SH-SY5Y (cell line): ENCODE data around the gene TF.

Source experiments
- GATA2 ChIP-seq: IDR thresholded peaks from 2 replicates; pipeline ENCODE4 v1.6.1; 2011; ENCODE audit warnings: mild to moderate bottlenecking, low read depth, low read length
- GATA3 ChIP-seq: IDR thresholded peaks from 2 replicates; pipeline ENCODE4 v1.6.1; 2011; ENCODE audit warnings: low read depth, mild to moderate bottlenecking, low read length, moderate library complexity

TF gene

DNA sequence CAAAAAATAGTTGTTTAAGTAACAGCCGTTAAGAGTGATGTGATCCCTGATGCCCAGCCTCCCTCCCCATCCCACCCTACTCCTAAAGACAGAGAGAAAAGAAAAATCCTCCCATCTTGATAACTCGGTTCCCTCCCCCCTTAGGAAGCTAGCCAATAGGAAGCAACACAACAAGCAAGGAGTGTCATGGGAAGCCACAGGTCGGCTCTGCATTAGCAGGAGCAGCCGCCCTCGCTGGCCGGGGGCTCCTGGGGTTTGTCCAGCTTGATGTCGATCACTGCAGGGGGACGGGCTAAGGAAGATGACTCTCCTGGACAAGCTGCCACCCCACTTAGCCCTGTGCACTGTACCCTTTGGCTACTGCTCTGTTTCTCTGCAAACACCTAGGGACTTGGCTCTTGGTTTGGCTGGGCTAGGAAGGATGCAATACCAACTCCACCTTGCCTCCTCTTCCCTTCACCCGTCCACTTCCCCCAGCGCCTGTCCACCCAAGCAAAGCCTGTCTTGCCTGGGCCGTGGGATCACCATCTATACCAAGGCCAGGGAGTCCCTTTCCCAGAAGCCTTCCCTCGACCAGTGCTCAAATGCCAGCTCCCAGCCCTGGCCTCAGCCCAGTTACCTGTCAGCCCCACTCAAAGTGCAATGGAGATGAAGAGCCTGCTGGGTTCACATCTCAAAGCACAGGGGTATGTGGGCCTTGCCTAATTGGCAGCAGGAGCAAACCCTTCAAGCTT lies 82.5 kb downstream of the TF start:
- TF ChIP-seq GATA2 = no peak
- TF ChIP-seq GATA3 = no peak

DNA sequence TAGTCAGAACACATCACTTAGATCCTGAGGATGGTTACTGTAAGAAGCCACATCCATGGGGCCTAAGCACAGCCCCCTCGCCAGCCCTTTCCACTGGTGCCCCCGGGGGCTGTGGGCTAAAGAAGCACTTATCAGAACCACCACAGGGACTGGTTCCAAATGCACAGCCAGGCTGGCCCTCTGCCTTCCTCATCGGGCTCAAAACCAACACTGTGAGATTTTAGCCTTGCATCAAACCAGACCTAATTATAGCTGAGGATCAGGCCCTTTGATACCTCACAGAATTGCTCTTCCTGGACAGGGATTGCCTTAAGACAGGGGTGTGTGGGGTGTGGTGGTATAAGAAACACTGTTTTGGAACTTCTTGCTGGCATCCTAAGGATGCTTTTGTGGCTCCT lies 83.1 kb downstream of the TF start:
- TF ChIP-seq GATA2 = no peak
- TF ChIP-seq GATA3 = no peak

DNA sequence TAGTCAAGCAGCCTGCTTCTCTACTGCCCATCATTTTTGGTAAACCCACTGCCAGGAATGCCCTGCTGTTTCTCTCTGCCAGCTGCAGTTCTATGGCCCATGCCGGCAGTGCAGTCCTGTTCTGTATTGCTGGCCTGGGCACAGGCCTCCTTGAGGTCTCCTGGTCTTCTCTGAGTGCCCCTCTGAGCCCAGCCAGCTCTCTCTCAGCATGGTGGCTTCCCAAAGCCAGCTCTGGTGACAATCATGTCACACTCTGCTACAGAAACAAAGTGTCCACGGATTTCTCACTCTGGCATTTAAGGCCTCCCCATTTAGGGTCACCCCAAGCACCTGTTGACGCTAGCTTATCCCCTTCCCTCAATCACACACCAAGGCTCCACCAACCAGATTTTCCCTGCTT lies 83.9 kb downstream of the TF start:
- TF ChIP-seq GATA2 = no peak
- TF ChIP-seq GATA3 = no peak

DNA sequence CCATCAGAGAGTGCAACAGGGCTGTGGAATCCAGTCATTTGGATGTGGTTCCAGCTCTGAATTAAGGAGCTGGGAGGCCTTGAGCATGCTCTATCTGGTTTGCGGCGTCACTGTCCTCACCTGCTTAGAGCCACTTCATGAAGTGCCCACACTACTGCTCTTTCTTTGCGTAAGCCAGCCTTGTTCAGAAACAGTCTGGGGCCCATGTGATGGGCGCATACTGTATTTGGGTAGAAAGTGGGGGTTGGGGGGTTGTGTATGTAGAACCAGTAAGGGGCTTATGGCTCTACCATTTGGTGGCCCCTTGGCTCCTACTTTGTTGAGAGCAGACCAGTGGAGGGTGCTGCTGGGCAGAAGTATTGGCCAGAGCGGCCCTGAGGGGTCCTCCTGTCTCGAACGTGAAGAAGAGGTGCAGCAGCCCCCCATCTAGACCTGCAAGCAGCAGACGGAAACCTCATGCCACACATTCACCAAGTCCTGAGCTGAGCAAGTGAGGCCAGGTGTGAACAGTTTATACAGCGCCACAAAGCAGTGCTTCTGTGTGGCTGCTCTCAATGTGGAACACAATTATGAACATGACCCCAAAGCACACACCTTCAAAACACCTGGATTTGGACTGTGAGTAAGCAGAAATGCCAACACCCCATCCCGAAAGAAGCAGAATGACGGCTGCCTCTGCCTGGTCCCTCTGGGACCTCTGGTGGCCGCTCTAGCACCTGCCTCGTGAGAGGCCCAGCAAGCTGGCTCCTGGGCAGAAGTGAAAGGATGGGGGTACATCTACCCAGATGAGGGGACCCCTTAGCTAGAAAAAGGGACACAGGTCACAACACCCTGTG lies 86.0 kb downstream of the TF start:
- TF ChIP-seq GATA2 (no peak), GATA3 (no peak)

DNA sequence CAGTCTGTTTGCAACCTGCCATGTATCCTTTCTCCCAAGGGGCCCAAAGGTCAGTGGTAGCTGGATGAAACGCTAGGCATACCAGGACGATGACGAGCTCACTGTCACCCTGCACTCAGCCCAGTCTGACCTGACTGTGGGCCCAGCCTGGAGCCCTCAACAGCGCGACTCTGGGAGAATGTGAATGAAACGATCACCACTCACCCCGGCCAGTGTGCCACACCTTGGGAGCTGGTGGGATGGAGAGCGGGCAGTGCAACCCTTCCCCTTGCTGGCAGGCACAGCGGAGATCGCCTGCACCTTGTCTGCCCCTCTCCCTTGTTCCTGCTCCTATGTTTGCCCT lies 86.6 kb downstream of the TF start:
- no peak for TF ChIP-seq GATA2
- TF ChIP-seq GATA3 = no peak

DNA sequence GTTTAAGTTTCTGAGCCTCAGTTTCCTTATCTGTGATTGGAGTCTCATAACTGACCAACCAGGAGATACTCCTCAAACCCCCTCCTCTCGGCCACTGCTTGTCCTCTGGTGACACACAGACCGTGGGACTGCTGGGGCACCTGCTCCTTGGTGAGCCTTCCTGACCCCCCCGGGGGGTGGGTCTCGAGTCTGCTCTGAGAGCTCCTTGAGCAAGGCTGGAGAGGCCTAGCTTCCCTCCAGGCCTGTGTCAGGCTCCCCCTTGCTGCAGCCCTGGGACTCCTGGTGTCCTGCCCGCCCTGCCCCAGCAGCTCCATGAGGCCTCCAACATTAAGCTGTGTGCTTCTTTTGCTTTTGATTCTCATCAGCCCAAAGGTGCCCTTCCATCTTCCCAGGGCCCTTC lies 87.1 kb downstream of the TF start:
- no peak for TF ChIP-seq GATA2
- TF ChIP-seq GATA3 = no peak

DNA sequence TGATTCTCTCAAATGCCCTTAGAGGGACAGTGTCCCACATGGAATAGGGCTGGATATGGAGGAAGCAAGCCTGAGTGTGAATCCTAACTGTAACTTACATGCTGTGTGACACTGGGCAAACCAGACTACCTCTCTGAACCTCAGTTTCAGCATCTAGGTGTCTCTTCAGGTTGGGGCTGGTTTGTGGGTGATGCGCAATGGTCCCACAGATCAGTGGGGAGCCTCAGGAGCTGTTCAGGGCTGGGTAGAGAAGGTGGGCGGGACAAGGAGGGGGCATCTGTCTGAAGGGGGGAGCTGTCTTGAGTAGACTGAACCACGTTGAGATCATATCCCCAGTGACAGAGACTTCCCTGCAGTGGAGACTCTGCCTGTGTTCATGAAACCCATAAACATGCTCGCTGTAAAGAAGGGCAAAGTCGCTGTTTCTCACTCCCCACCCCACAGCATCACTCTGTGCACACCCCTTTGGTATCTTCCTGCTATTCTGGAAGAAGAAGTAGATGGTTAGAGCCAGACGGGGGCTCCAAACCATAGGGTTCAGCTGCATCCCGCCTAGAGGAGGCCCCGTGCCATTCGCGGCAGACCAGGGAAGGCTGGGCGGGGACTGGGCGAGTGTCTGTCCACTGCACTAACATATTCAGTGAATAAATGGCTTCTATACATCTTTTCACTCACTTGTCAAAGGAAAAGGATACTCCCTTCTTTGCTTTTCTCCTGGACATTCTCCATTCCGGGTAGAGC lies 87.9 kb downstream of the TF start:
- TF ChIP-seq GATA3 (no peak), GATA2 (no peak)

DNA sequence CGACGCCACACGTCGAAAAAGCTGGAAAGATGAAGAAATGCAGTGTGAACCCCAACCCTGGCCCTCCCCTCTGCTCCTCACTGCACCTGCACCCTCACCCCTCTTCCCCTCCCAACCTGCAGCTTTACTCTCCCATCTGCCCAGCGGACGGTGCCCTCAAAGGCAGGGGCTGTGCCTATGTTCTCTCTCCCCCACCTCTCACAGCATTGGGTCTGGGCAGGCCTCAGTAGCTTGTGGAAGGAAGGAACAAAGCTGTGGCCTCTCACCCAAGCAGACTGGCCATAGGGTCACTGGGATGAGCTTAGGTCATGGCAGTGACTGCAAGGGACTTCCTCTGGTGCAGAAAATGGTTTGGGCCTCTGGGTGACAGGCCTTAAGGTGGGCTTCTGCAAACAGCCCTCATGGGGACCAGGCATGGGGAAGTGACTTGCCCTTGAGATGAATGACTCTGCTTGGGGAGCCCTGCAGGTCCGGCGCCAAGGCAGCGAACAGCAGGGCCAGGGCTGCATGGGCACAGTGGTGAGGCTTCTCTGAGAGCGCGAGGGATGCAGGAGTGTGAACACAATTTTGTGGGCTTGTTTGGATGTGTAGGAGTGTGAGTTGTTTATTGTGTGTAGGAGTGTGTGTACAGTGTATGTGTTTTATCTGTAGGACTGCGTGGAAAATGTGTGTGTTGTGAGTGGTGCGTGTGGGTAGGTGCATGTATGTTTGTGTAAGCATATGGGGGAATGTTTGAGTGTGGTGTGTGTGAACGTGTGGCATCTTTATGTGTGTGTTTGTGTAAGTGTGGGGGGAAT lies 88.6 kb downstream of the TF start:
- TF ChIP-seq GATA3 = no peak
- TF ChIP-seq GATA2 = no peak

DNA sequence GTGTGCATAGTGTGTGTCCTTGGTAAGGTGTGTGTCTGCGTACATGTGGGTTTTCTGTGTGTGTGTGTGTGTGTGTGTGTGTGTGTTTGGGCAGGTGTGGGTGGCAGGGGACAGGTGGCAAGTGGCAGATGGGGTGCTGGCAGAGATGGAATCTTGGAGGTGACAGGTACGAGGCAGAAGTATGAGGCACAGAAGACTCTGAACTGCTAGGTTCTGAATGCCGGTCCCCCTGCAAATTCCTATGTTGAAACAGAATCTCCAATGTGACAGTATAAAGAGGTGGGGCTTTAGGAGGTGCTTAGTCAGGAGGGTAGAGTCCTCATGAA lies 89.2 kb downstream of the TF start:
- TF ChIP-seq GATA3 (no peak), GATA2 (no peak)

DNA sequence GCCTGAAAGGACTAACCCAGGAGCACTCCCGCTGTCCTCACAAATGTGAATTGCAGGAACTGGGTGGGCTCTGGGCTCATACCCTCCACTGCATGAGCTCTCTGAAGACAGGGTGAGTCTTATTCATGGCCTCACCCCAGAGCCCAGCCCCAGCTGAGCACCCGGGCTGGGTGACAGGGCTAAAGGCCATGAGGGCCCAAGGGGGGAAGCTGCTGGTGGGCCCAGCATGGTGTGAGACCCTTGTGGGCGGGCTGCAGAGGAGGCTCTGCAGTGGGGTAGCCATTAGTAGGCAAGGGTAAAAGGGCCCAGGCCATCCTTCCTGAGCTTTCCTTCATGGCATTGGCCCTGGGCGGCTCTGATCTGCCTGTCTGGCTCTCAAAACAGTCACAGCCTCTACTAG lies 89.8 kb downstream of the TF start:
- TF ChIP-seq GATA2 = no peak
- TF ChIP-seq GATA3 = no peak

DNA sequence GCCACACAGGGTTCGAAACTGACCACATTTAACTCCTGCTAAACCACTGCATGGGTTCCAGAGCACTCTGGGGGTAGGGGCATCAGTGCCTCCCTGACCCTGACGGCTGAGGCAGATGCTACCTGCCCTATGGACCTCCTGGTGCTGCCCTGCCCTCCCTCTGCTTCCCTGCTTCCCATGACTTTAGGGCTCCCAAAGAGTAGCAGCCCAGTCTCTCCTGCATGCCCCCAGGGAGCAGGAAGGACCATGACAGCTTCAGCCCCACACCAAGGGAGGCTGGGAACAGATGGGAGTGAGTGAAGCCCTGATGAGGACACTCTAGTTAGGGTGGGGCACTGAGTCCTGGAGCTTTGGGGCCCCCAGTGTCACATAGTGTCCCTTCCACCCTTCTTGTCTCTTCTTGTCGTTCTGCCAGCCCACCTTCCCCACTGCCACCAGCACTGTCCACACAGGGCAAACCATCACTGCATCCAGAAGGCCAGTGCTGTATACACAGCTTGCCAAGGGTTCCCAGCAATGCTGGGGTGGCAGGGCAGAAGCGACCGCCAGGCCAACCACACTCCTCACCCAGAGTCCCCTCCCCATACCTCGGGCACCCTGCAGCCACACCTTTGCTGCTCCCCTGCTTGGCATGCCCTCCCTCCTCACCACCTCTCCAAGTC lies 90.4 kb downstream of the TF start:
- TF ChIP-seq GATA3 = no peak
- no peak for TF ChIP-seq GATA2

DNA sequence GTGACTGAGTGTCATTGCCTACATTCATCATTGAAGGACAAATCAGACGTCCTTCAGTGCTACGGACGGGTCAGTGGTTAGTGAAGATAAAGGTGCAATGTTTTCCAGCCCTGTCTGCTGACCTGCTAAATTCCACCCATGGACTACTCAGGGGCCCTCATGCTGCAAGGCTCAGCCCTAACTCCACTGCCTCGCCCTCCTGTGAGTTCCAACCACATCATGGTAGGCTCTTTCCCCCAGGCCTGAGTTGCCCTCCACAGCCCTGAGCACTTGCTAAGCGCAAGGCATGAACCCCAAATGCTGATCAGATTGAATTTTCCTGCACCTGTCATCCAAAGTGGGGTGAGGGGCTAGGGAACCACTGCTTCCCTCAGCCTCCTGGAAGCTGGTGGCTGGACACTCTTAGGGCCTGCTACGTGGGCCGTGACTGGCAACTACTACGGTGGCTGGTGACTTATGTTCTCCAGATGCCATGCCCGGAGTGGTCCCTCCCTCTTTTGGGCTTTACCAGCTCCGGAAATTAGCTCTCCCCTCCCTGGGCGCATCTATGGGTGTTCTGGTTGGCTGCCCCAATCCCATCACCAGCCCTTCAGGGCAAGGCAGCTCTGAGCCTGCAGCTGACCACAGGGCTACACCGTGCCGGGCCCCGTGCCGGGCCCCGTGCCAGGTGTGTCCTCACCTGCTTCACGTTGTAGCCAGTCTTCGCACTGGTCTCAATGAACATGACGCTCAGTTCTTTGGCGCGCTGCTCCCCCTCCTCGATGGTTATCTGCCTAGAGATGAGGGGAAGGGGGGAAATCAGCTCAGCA lies 91.5 kb downstream of the TF start:
- TF ChIP-seq GATA3 (no peak), GATA2 (no peak)

DNA sequence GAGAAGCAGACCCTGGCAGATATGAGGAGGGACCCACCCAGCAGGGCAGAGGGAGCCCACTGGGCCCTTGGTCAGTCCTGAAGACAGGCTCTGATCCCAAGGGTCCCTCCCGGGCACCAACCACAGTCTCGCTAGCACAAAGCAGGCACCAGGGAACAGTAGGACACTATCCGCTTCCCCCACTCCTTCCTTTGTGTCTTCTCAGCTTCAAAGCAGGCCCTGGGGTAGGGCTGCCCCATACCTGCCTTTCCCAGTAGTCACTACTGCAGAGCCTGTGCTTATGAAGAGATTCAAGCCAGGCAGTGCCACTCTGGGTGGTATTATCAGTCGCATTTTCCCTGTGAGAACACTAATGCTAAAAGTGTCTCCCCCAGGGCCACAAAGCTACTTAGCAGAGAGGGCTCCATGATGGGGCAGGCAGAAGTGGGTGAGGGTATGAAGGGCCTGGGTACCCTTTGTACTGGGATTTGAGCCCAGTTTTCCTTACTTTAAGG lies 92.2 kb downstream of the TF start:
- TF ChIP-seq GATA2 (no peak), GATA3 (no peak)

DNA sequence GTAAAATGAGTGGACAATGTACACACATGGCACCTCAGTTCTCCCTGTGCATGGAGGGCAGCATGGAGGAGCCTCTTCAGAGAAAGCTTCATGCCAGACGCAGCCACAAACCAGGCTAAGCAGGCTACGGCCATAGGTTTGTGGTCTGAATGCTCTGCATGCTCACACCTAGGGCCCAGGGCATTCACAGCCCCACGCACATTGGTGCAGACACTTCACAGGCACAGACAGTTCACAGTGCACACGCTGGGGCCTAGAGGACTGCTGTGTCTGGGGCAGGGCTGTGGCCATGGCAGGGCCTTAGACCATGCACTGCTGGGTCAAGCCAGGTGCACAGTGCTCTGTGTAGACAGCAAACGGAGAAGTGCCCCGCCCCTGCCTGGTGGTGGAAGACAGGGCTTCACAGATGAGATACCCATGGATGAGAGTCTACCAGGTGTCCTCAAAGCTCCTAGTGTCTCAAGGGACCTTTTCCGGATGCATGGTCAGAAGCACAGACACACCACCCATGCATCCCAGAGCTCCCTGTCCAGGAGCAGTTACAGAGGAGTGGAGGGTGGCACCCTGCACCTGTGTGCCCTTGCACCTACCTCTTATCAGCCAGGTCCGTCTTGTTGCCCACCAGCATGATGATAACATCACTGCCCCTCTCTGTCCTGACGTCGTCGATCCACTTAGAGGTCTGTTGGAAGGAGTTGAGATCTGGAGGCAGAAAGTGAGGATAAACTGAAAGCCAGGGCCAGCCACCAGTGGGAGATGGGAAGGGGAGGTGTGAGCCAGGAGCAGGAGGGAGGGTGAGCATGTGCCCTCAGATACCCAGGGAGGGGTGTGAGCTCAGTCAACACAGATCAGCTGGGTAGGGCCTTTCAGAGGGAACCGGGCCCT lies 93.0 kb downstream of the TF start:
- TF ChIP-seq GATA2 = no peak
- no peak for TF ChIP-seq GATA3
